Vagina (tissue), 2 donors: Measurements from ENCODE around the gene PKD1L1. TPM values are rescaled to one million over a fixed set of nuclear protein-coding genes. Genes with fewer than 3 reads are reported as not detected.

Source experiments
- DNase-seq, 2 donors: peaks; one replicate each; pipeline ENCODE4 v3.0.0-alpha.2; 2017; ENCODE audit errors: extremely low spot score in 2 of 2
- H3K27ac ChIP-seq: fragments of 200-600 bp; sonication (generic); one replicate; pipeline ENCODE4 v1.5.1; 2019
- H3K27me3 ChIP-seq: fragments of 200-600 bp; sonication (generic); one replicate; pipeline ENCODE4 v1.5.1; 2019
- H3K36me3 ChIP-seq, 2 donors: fragments of 200-600 bp; sonication (generic); one replicate each; pipeline ENCODE4 v1.5.1; 2017 to 2019
- H3K4me1 ChIP-seq: fragments of 200-600 bp; sonication (generic); one replicate; pipeline ENCODE4 v1.5.1; 2019
- H3K4me3 ChIP-seq, 2 donors: fragments of 200-600 bp; sonication (generic); 1 replicate in 1 of 2; 2 replicates in 1 of 2; pipeline ENCODE4 v1.5.1; 2016 to 2019
- H3K9me3 ChIP-seq: fragments of 200-600 bp; sonication (generic); one replicate; pipeline ENCODE4 v1.5.1; 2019
- CTCF ChIP-seq, 3 experiments: fragments of 450-650 bp in 2 of 3; fragments of 200-600 bp in 1 of 3; sonication (generic) in 1 of 3; IDR thresholded peaks; one replicate each; pipeline ENCODE4 v1.5.1; 2017 to 2019; ENCODE audit warnings: antibody characterized with exemption in 3 of 3, mild to moderate bottlenecking in 2 of 3, moderate library complexity in 2 of 3
- POLR2A ChIP-seq, 2 donors: fragments of 450-650 bp; IDR thresholded peaks; one replicate each; pipeline ENCODE4 v1.6.1; 2017; ENCODE audit warnings: antibody characterized with exemption in 2 of 2, mild to moderate bottlenecking in 2 of 2, moderate library complexity in 2 of 2
- POLR2AphosphoS5 ChIP-seq, 2 donors: sonication (generic); formaldehyde crosslinking; IDR thresholded peaks; one replicate each; pipeline ENCODE4 v1.9.0; 2017; ENCODE audit warnings: antibody characterized with exemption in 2 of 2, mild to moderate bottlenecking in 2 of 2, low read depth in 1 of 2; ENCODE audit not compliant: insufficient read depth in 1 of 2
- intact Hi-C: fragments of 100-400 bp; cut with DNase I; formaldehyde crosslinking; loops from one replicate; pipeline ENCODE4 v1.15.1; 2023
- total RNA-seq: library from RNA; depleted of rRNA; stranded (reverse); fragments of >200 nt; gene quantifications from one replicate; pipeline ENCODE4 v1.2.3, GENCODE V29; 2016

PKD1L1 gene
- total RNA-seq, 1 donor from 2014 or later, result 0.49 TPM

- Histone ChIP-seq H3K9me3 (no peaks in the 10 kb centered on the region), H3K27me3 (no peaks in the 10 kb centered on the region), H3K27ac (no peak overlapping the region), H3K36me3 (no peaks in the 10 kb centered on the region), H3K4me1 (no peaks in the 10 kb centered on the region), H3K4me3 (no peak overlapping the region)
- no peak for DNase-seq
- no peak for TF ChIP-seq CTCF (IDR thresholded peaks at IDR 0.05)
- TF ChIP-seq POLR2A (IDR thresholded peaks at IDR 0.05), result no peak
- no peak for TF ChIP-seq POLR2AphosphoS5 (IDR thresholded peaks at IDR 0.05; ENCODE audit: insufficient read depth in 1 of 2, low read depth in 1 of 2)
- intact Hi-C loops, result no loop called here
Measured at GRCh38 chr7:47867286-47867685, 81.0 kb downstream of the PKD1L1 start.

GRCh38 chr7:47866120-47866519 lies 82.1 kb downstream of the PKD1L1 start:
- Histone ChIP-seq H3K27ac (no peak overlapping the region), H3K4me1 (no peaks in the 10 kb centered on the region), H3K4me3 (no peak overlapping the region), H3K27me3 (no peaks in the 10 kb centered on the region), H3K36me3 (no peaks in the 10 kb centered on the region), H3K9me3 (no peaks in the 10 kb centered on the region)
- no peak for DNase-seq
- TF ChIP-seq CTCF (IDR thresholded peaks at IDR 0.05), result no peak
- no peak for TF ChIP-seq POLR2A (IDR thresholded peaks at IDR 0.05)
- TF ChIP-seq POLR2AphosphoS5 (IDR thresholded peaks at IDR 0.05; ENCODE audit: insufficient read depth in 1 of 2, low read depth in 1 of 2), result no peak
- intact Hi-C loops, result no loop called here

GRCh38 chr7:47852330-47853245 lies 95.7 kb downstream of the PKD1L1 start:
- DNase-seq, result no peak
- no peaks in the 10 kb centered on the region for H3K9me3 ChIP-seq
- H3K27ac ChIP-seq, result no peak overlapping the region
- no peak for TF ChIP-seq POLR2AphosphoS5 (IDR thresholded peaks at IDR 0.05; ENCODE audit: insufficient read depth in 1 of 2, low read depth in 1 of 2)
- no peak for TF ChIP-seq CTCF (IDR thresholded peaks at IDR 0.05)
- TF ChIP-seq POLR2A (IDR thresholded peaks at IDR 0.05), result no peak
- intact Hi-C loops, result no loop called here
- no peaks in the 10 kb centered on the region for H3K4me1 ChIP-seq
- H3K36me3 ChIP-seq, result no peaks in the 10 kb centered on the region
- no peaks in the 10 kb centered on the region for H3K27me3 ChIP-seq
- H3K4me3 ChIP-seq, result no peak overlapping the region

GRCh38 chr7:47847207-47847606 lies 101.1 kb downstream of the PKD1L1 start:
- no peaks in the 10 kb centered on the region for H3K4me1 ChIP-seq
- H3K9me3 ChIP-seq, result no peaks in the 10 kb centered on the region
- no peaks in the 10 kb centered on the region for H3K36me3 ChIP-seq
- H3K27me3 ChIP-seq, result no peaks in the 10 kb centered on the region
- no peak overlapping the region for H3K27ac ChIP-seq
- no peak for TF ChIP-seq POLR2A (IDR thresholded peaks at IDR 0.05)
- no peak for TF ChIP-seq POLR2AphosphoS5 (IDR thresholded peaks at IDR 0.05; ENCODE audit: insufficient read depth in 1 of 2, low read depth in 1 of 2)
- no peak for TF ChIP-seq CTCF (IDR thresholded peaks at IDR 0.05)
- no peak overlapping the region for H3K4me3 ChIP-seq
- intact Hi-C loops, result no loop called here
- DNase-seq, result no peak
